Midbrain (tissue), 1 donor: ENCODE measurements around the gene FAM117A.

Source experiments
- DNase-seq: peaks from one replicate; lab custom pipeline; 2025; lab: John Stamatoyannopoulos, UW

The FAM117A gene, protein sequence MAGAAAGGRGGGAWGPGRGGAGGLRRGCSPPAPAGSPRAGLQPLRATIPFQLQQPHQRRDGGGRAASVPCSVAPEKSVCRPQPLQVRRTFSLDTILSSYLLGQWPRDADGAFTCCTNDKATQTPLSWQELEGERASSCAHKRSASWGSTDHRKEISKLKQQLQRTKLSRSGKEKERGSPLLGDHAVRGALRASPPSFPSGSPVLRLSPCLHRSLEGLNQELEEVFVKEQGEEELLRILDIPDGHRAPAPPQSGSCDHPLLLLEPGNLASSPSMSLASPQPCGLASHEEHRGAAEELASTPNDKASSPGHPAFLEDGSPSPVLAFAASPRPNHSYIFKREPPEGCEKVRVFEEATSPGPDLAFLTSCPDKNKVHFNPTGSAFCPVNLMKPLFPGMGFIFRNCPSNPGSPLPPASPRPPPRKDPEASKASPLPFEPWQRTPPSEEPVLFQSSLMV

DNA sequence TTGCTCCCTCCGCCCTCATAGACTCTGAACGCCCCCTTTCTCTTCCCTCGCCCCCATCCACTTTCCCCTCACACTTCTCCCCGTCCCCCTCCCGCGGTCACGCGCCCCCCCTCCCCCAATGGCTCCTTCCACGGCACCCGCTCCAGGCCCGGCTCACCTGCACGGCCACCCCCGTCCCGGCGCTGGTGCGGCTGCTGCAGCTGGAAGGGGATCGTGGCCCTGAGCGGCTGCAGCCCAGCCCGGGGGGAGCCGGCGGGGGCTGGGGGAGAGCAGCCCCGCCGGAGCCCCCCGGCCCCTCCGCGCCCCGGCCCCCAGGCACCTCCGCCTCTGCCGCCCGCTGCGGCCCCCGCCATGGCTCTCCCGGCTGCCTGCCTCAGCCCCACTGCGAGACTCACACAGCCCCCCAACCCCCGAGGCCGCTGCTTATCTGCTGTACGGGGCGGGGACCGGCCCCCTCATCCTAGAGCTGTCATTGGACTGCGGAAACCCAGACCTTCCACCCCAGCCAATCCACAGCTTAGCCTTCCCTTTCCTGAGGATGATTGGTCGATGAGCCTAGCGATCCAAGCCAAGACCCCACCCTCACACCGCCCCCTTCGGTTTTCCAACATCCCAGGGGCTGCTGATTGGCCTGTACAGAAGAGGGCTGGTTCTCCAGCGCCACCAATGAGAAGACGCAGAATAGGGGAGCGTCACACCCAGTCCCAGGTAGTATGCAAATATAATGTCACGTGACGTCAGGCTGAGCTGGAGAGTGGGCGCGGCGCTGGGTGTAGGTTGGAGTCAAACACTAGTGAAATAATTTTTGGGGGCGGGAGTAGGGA lies at the start of gene FAM117A:
Gene FAM117A, minus strand, starts transcription at position 397 of the 824 bp plus-strand sequence. Its CDS starts 44 bp downstream, at position 353.
- peak; percentile 96 for DNase-seq

DNA sequence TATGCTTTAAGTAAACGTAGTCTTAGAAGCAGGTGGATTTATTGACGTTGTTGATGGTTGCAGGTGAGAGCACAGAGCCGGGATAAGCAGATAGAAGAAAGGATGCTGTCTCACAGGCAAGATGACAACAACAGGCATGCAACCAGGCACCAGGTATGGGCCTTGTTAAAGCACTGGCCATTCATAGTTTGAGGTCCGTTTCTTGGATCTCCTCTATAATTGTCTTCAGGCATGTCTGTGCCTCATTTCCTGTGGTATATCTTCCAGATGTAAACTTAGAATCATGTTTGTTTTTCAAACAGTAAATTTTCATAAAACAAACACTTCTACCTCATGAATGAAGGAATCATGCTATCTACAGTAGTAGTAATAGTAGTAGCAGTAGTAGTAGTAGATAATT lies 45.1 kb upstream of the FAM117A start:
- DNase-seq = no peak

DNA sequence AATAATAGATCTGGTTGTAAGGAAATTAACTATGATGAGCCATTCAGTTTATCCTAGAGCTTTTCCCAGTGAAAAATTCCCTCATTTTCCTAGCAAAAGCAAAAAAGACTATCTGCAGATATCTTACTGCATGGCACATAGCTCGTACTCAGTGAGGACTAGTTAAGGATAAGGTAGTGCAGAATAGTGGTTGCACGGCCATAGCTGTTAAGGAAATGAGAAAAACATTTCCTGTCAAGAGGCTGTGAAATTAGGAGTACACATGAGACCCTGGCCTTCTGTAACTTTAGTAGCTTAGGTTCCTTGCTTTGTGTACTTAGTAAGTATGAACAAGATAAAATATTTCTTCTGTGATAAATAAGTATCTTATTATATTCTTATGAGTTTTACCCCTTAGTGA lies 34.8 kb upstream of the FAM117A start:
- DNase-seq = no peak

DNA sequence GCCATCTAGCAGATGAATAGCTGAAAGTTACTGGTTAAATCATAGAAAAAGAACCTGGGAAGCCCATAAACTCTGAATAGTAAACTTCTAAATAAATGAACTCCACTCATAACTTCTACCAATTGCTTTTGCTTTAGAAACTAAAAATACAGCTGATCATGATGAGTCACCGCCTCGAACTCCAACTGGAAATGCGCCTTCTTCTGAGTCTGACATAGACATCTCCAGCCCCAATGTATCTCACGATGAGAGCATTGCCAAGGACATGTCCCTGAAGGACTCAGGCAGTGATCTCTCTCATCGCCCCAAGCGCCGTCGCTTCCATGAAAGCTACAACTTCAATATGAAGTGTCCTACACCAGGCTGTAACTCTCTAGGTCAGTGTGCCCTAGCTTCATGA lies 34.3 kb upstream of the FAM117A start:
- DNase-seq = no peak

DNA sequence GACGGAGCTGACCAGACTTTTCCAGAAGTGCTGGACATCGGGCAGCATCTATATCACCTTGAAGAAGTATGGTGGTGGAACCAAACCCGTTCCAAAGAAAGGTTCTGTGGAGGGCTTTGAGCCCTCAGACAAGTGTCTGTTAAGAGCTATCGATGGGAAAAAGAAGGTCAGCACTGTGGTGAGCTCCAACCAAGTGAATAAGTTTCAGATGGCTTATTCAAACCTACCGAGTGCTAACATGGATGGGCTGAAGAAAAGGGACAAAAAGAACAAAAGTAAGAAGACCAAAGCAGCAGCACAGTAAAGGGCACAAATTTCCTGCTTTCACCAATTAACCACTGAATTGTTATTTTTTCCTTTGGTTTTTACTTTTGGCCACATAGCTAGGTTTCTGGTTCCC lies 31.4 kb upstream of the FAM117A start:
- no peak for DNase-seq

DNA sequence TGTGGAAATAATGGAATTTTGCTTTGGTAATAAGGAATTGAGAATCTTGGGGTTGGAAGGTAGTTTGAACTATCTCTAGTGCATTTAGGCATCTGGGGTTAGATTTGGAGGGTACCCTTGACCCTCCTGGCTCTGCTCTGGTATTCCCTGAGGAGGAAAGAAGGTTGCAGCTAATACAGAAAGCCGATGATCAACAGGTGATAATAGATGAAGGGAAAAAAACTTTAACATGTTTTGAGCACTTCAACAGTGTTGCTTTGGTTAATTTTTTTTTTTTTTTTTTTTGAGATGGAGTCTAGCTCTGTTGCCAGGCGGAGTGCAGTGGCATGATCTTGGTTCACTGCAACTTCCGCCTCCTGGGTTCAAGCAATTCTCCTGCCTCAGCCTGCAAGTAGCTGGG lies 29.4 kb upstream of the FAM117A start:
- DNase-seq = no peak

DNA sequence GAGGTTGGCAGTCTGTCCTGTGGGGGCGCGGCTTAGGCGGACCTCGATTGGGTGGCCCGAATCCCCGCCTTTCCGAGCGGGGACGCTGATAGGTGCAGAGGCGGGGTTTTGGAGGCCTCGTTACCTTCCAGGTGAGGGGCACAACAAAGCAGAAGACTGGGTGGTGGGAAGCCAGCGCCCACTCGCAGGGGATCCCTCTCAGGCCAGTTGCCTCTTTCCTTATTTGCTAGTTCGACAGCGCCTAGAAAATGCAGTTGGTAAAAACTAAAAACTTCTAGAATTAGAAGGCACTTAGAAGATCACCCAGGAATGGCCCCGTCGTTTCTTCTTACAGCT lies 25.3 kb upstream of the FAM117A start:
- no peak for DNase-seq

DNA sequence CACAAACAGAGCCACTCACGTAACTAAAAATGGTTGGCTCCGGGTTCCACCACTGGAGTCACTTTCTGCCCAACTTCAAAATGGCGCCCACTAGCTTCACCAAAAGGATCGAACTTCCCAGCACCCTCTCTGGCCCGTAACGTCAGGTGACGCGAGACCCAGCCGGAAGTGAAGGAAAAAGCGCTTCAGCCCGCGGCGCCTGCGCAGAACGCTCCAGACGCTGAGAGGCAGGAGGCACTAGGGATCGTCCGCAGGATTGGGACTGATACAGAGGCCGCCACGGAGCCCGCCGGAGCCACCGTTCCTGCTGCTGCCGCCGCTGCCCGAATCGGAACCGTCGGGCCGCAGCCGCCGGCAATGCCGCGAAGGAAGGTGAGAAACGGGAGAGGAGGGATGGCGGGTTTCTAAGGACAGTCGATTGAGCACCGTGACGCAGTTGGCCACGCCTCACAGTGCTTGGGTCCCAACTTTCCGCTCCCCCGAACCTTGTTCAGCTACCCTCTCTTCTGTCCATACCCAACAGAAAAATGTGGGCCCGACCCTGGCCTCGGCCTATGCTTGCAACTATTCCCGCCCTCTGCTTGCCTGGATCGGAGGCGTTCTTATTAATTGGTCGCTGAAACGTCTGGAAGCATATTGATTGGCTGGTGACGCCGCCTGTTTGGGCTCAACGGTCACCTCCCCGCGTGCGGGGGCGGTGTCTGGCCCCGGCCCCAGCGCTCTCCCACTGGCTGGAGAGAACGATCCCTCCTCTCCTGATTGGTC lies 24.7 kb upstream of the FAM117A start, which contains the start of gene KAT7:
Gene KAT7, plus strand, starts transcription at position 204 of the 765 bp plus-strand sequence. Its CDS starts 154 bp downstream, at position 358.
- DNase-seq = peak; percentile 99

DNA sequence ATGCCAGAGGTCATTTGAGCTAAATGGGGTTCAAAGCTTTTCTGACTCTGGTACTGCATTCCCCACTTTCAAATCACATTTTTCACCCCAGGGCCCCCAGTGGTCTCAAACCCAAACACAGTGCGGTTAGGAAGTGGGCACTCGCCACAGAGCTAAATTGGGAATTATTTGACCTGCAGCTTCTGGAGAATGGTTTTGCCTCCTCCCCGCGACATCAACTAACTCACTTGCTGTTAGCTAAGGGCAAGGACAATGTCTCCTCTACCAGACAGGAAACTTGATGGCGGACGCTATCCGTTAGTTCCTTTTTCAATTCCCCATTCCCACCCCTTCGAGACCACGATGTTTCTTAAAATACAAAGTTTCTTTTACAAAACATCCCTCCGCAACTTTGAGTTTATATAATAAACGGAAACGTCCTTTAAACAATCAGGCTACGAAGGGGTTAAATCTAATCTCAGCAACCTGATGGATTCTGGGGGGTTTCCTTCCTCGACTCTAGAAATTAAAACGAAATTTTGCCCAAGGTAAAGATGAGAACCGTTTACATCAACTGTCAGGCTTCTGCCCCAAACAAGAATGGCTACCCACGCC lies 24.1 kb upstream of the FAM117A start:
- DNase-seq = peak; percentile 30

DNA sequence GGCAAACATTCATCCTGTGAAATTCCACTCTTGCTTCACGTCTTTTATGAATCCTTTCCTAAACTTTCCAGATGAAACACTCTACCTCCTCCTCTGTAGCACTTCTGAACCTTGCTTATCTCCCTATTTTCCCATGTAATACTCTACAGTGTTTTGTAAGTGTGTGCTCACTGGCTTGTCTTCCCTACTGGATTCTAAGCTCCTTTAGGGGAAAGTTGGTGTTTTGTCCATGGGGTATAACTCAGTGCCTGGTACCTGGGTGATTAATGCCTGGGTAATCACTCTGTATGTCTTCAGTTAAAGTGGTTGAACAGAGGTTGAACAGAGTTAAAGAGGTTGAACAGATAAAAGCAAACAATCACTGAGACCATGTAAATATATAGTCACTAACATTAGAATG lies 20.7 kb upstream of the FAM117A start:
- no peak for DNase-seq

DNA sequence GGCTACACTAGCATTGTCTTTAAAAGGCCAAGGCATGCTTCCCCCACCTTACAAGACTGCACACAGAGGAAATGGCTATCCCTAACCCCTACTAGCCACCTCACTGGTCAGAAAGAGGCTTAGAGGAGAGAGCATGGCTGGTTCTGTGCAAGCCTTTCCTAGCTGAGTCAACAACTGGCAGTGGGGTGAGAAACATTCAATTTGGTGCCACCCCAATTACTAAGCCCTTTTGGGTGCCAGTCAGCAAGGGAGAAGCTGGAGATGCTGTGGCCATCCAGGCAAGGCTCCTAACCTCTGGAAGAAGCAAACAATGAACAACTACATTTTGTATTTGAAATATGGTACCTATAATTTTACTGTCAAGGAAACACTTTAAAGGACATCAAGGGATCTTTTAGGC lies 19.9 kb upstream of the FAM117A start:
- no peak for DNase-seq

DNA sequence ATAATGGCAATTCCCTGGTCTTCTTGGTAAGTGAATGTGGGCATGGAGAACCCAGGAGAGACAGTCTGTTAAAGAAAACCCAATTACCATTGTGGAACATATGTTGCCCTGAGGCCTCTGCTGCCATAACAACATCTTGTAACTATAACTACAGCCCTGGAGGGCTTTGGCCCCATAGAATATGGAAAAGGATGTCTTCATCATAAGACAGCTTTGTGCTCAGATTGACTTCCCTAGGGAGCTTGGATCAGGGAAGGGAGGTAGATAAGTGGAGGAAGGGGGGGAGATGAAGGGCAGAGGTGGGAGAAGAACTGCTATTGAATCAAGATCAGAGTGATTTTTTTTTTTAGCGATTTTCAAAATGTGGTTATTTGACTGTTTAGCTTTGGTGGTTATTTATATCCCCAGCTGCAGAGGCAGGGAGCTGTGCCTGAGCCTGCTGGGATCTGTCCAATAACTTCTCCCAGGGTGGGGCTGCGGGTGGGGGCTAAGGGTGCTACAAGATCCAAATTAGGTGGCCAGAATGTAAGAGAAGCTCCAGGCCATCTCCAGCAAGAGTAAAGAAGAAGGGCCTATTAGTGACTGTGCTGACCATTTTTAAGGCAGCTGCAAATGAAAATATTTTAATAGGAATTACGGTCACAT lies 19.3 kb upstream of the FAM117A start:
- no peak for DNase-seq

DNA sequence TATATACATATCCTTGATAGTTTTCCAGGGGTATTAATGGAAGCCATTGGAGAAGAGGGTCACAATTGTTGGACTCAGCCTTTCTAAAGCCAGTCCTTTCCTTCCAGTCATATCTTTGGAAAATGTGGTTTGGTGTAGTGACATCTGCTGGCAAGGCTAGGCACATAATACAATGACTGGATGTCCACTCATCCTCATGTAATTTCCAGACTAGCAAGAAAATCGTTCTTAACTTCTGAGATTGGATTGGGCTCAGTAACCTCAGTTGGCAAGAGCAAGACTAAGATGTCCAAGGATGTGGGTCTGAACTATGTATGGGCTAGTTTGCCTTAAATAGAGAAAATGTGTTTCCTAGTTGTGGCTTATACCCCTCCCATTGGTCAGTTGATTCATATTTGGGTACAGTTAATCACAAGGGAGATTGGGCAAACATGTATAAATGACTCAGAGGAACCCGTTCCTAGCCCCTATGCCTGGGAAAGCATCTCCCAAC lies 15.9 kb upstream of the FAM117A start:
- DNase-seq = peak; percentile 41

DNA sequence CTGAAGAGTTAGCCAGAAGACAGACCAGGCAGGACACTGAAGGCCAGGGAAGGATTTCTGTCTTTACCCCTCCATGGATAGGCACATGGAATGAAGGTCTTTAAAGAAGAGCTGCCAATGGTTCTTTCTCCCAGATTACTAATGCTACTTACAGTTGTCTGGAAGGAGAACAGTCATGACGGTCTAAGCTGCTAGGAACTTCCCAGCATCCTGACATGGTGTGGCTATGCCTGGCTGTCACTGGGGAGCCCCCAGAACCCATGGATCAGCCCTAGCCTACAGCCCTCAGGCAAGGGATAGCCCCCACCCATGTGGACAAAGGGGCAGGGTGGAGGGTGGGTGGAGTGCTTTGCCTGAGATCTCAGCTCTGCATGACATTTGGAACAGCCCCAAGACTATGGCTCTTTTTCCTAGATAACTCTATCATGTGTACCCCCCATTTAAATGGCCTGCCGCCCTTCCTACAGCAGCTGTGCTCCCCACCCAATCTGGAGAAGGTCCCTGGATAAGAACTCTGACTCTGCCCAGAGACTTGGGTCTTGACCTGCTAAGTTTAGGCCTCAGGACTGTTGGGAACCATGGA lies 15.3 kb upstream of the FAM117A start:
- DNase-seq = no peak

DNA sequence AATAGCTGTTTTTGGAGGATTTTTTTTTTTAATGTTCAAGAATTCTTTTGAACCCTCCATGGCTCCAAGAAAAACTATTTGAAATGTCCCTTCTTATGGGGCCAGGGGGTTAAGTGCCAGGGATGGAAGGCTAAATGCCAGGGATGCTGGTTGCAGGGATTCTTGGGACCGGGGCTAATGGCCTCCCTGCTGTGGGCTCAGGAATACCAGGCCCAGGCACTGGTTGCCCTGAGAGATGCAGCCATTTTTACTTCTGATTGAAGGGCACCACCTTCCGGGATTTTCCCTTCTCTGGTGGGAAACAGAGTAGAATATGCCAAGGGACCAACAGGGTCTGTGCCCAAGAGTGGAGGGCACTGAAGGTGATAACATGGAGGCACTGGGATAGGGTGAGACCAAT lies 13.6 kb upstream of the FAM117A start:
- DNase-seq = no peak

DNA sequence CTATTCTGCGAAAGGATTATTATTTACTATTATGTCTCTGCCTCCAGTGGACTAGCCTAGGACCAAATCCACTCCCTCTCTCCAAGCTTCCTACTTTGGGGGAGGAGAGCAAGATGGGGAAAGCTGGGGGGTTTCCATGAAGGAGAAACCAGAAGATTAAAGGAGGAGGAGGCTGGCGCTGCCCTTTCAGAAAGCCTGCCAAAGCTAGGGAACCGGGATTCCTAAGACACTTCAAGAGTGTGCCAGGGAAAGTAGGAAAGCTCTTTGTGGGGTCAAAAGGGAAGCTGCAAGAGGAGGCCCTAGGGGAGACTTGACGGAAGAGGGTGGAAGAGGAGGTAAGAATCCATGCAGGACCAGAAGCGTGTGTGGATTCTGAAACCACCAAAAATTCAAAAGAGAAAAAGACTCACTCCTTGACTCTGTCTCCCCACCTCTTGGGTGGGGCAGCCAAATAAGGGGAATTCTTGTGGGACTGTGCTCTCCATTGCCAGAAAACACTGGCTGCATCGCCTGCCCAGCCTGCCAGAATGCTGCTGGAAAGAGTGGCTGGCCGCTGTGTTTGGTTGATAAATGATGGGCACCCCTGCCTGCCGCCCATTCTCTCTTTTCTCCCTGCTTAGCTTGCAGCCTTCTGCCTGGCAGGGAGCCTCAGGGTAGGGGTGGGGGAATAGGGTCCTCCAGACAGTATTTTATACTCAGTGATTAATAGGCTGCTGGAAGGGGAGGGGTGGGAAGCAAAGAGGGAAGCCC lies 12.8 kb upstream of the FAM117A start:
- DNase-seq = no peak

DNA sequence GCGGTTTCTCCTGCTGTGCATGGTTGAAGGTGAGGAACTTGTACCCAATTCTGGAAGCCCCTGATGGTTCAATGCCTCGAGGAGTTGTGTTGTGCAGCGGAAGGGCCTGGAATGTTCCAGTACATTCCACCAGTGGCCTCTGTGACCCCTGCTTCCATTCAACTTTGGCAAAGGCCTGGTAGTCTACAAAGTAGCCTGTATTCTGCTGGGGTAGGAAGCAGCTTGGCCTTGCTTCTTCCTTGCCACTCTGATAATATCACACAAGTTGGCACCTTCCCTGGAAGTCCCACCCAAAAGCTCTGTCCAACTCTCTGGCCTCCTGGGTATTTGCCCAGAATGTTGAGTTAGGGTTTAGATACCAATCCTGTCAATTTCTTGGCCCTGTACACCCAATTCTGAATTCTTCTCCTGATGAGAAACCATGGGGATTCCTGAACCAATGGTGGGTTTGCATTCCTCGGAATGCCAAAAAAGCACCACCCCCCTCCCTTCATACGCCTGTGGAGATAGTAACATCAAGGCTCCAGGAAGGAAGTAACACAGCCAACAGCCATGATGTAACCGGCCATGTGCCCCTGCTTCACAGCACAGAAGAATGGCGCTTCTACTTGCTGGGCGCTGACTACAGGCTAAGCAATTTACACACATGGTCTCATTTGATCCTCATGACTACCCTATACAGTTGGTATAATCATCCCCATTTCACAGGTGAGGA lies 11.8 kb upstream of the FAM117A start:
- no peak for DNase-seq

DNA sequence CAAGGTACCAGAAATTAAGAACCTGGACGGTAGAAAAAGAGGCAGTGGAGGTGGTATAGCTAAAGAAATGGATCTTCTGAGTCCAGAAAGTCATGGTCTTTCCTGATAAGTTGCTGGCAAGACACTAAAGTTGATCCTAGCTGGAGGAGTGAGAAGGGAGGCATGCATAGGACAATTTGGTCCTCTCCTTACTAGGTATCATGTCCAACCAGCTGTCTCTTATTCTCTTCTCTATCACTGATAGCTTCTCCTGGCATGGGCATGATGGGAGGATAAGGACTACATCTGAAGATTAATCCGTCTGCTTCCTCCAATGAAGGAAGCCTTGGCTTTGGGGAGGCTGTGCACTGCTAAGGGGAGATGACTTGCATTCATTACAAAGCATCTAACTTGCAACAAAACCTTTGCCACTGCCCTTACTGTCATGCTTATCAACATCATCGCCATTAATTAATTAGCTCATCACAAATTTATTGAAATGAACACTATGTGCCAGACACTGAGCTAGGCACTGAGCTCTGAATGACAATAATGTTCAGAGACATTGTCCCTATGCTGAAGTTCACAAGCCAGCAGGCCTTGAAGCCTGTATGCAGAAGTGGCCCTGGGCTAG lies 3.1 kb upstream of the FAM117A start:
- no peak for DNase-seq

DNA sequence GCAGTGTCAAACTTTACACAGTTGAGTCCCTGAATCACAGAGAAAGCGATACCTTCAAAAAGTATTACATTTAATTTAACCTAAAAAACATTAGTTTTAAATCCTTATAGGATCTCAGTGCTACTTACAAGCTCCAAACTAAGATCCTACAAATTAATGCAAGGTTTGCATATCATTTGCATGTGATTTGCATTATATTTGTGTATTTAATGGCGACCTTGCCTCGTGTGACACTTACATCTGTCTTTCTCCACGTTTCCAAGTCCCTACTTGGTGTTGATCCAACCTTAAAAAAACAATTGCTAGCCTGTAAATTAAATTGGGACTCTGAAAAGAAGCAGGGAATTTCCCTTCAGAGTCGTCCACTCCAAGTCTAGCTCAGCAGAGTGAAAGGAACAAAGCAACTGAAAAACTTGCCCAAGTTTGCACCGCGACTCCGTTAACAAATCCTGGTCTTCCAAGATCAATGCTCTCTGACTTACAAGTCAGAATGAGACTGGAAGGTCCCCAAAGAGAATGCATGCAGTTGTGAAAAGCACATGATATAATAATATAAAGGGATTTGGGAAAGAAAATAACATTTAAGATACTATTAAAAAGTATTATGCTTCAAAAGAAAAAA lies 739 bp upstream of the FAM117A start:
- DNase-seq = no peak
